Effector CD8-positive, alpha-beta T cell (primary cell): ENCODE data around the gene FSTL5.

Experiments used
- DNase-seq: peaks from one replicate; lab custom pipeline; 2025; lab: John Stamatoyannopoulos, UW

Gene FSTL5

GRCh38 chr4:161444626-161445025, 719.2 kb downstream of the FSTL5 start:
- DNase-seq, result no peak

GRCh38 chr4:161442921-161443320, 720.9 kb downstream of the FSTL5 start:
- DNase-seq, result no peak

DNA sequence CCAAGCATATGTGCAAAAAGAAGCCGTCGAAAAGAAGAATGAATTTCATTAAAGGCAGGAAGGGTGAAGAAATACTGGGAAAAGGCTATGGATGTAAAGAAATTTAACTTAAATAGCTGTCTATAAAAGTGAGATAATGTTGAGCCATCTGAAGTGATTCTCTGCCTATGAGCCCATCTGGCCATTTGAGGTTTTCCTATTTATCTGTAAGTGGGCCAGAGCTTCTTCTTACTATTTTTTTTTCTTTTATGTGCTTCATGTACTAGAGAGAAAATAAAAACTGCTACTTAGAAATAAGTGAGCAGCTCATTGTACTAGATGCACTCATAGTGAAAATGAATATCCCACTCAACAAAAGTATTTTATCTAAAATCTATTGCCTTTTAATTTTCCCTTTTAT, 725.7 kb downstream of the FSTL5 start:
- DNase-seq, result no peak

DNA sequence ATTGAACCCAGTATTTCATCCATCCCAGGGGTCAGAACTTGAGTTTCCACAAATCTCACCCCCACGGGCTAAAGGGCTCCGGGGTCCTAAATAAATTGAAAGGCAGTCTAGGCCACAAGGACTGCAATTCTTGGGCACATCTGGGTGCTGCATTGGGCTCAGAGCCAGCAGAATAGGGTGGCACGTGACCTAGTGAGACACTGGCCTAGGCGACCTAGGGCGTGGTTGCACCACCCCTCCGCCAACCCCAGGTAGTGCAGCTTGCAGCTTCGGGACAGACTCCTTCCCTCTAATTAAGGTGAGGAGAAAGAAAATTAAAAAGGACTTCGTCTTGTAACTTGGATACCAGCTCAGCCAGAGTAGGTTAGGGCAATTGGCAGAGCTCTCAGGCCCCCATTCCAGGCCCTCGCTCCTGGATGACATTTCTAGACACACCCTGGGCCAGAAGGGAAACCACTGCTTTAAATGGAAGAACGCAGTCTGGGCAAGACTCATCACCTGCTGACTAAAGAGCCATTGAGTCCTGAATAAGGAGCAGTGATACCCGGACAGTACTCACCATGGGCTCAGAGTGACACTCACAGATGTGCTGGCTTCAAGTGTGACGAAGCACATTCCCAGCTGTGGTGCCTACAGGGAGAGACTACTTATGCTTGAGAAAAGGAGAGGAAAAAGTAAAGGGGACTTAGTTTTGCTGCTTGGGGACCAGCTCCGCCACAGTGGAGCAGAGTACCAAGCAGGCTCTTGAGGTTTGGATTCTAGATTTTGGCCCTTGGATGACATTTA, 735.4 kb downstream of the FSTL5 start:
- DNase-seq, result no peak

DNA sequence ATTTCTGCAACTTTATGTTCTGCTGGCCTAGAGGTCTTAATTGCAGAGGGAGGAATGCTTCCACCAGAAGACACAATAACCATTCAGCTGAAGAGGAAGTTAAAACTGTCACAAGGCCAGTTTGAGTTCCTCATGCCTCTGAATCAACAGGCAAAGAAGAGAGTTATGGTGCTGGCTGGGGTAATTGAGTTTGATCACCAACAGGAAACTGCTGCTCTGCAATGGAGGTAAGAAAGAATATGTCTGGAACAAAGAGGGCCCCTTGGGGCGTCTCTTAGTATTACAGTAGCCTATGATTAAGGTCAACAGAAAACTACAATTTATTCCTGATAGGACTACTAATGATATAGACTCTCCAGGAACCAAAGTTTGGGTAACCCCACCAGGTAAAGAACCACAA, 744.0 kb downstream of the FSTL5 start:
- DNase-seq, result no peak

- no peak for DNase-seq
These were observed 751.9 kb downstream of the FSTL5 start for GRCh38 chr4:161411901-161412300.

- DNase-seq, result no peak
These were observed 759.3 kb downstream of the FSTL5 start for GRCh38 chr4:161404346-161405110.

DNA sequence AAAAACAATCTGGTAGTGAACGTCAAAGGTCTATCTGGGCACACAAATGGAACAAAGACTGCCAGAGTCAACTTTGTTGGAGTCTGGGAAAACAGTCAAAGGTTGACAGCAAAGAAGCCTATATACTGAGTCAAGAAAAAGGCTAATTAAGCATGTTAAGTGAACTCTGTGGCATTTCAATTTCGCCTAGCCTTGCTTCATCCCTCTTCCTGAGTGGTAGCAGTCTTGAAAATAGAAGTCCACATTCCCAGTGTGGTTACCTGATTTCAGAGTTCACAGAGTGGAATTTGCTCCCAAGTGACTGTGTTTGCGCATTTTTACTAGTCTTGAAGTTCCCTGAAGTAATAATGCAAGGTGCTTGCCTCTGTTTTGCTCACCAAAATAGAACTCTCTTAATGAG, 760.0 kb downstream of the FSTL5 start:
- no peak for DNase-seq

DNA sequence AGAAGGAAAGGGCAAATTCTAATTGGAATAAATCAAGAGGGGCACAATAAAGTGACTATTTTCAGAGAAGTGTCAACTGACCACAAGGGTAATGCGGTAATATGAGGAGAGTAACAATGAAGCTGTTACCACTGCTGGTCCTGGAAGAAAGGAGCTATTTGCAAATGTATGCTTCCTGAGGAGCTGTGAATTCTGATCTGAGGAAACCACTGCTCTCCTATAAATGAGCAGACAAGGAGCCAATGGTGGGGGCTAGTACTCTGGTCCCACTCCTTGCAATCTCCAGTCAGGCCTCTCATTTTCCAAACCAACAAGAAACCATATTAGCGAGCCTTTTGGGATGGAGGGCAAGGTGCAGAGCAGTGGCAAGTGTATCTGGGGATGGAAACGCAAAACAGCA, 770.2 kb downstream of the FSTL5 start:
- DNase-seq, result no peak

GRCh38 chr4:161382655-161383054, 781.1 kb downstream of the FSTL5 start:
- DNase-seq, result no peak

GRCh38 chr4:161376275-161376674, 787.5 kb downstream of the FSTL5 start:
- DNase-seq, result no peak

- no peak for DNase-seq
These were observed 799.1 kb downstream of the FSTL5 start for GRCh38 chr4:161364681-161365080.

DNA sequence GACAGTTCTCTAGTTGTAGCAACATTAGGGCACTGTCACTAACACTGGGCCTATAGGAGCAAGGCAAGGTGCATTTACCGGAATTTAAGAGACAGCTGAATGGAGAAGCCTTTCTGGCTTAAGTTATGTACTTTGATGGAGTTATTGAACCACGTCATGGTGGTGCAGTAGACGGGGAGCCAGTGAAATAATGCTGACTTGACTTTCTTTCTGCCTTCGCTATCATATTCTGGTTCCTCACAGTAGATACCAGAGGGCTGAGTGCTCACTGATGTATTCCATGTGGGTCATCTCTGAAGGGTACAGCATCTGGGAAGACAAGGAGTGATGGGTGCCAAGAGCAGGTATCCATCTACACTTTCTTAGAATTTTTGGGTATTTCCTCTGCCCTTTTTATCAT, 802.8 kb downstream of the FSTL5 start:
- DNase-seq, result no peak

- no peak for DNase-seq
These were observed 804.3 kb downstream of the FSTL5 start for GRCh38 chr4:161359491-161359890.

GRCh38 chr4:161356351-161356750, 807.4 kb downstream of the FSTL5 start:
- no peak for DNase-seq

GRCh38 chr4:161350946-161351345, 812.9 kb downstream of the FSTL5 start:
- DNase-seq, result no peak

- DNase-seq, result no peak
These were observed 818.1 kb downstream of the FSTL5 start for GRCh38 chr4:161345741-161346140.

DNA sequence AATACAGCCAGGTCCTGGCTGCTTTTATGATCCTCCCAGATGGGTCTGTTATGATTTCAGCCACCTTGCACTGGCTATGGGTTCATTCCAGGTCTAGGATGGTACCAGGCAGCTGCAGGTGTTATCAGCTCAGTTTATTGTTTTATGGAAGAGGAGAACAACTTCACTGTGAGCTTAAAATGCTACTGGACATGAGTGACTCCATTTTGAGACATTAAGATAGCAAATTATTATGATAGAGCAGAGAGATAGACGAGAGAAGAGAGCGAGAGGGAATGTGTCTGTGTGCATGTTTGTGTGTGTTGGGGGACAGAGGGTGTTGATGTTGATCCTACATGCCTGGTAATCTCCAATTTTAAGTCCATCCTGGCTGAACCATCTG, 820.2 kb downstream of the FSTL5 start:
- DNase-seq, result no peak

GRCh38 chr4:161342881-161343568, 820.8 kb downstream of the FSTL5 start:
- no peak for DNase-seq

GRCh38 chr4:161336621-161337020, 827.2 kb downstream of the FSTL5 start:
- no peak for DNase-seq

DNA sequence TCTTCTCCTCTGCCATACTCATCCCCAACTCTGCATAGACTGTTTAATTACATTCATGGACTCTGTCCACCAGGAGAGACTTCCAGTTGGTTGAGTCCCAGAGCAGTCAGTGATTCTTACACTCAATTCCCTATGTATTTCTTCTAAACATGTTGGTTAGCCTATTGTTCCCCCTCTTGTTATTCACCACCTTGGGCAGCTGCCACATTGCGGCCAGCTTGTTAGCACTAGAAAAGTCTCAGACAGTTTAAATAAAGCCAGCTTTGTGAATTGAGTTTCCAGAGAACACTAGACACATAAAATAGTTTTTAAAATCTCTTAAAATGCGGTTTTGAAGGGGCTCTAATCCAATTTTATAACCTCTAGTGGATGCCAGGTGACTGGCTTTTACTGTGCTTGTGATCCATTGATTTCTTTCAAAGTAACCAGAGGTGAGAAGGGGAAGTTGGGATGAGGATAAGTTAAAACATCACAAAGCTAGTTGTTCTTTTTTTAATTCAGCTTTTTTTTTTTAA, 827.7 kb downstream of the FSTL5 start:
- no peak for DNase-seq
